GM10847 (cell line): Measurements from ENCODE around the gene CLSTN1.

ENCODE experiments used
- POLR2A ChIP-seq: IDR thresholded peaks from 2 replicates; pipeline ENCODE4 v1.6.1; 2011; ENCODE audit not compliant: insufficient read length; ENCODE audit errors: extremely low read depth

The CLSTN1 gene

DNA sequence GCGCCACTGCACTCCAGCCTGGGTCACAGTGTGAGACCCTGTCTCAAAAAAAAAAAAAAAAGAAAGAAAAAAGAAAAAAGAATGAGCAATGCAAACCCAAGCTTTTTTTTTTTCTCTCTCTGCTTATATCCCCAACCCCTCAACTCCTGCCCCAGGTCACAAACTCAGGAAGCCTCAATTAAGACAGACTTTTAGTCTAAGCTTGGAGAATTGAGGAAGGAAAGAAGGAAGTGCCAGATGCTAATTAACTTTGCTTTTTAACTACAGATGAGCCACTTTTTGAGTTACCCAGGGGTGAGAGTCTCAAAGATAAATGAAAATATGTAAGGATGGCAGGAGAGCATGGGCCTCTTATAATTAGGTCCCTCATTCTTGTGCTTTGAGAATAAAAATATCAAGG is 139.0 kb downstream of the CLSTN1 start:
- no peak for TF ChIP-seq POLR2A

DNA sequence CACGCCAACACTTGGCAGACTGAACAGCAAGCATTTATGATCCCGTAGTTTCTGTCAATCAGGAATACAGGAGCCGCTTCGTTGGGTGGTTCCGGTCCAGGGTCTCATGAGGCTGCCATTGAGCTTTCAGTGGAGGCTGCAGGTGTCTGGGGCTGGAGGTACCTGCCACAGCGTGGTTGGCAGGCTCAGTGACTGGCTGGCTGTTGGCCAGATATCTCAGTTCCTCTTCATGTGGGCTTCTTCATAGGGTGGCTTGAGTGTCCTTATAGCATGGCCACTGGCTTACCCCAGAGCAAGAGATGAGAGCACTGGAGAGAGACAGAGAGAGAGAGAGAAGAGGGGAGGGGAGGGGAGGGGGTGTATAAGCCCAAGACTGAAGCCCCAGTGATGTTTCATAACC is 142.9 kb downstream of the CLSTN1 start:
- TF ChIP-seq POLR2A = no peak

DNA sequence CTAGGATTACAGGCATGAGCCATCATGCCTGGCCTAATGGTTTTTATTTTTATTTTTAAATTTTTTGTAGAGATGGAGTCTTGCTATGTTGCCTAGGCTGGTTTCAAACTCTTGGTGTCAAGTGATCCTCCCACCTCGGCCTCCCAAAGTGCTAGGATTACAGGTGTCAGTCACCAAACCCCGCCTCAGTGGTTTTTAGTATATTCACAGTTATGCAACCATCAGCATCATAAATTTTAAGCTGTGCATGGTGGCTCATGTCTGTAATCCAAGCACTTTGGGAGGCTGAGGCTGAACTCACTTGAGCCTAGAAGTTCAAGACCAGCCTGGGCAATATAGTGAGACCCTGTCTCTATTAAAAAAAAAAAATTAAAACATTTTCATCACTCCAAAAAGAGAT is 143.7 kb downstream of the CLSTN1 start:
- TF ChIP-seq POLR2A = no peak
